Ishikawa (cell line): Measurements from ENCODE around the gene RIMBP2.

Experiments used
- CEBPB ChIP-seq: IDR thresholded peaks from 2 replicates; pipeline ENCODE4 v1.6.1; 2012
- EGR1 ChIP-seq: IDR thresholded peaks from 2 replicates; pipeline ENCODE4 v1.6.1; 2012
- EP300 ChIP-seq: IDR thresholded peaks from 2 replicates; pipeline ENCODE4 v1.6.1; 2012; ENCODE audit warnings: borderline replicate concordance
- FOXM1 ChIP-seq: IDR thresholded peaks from 2 replicates; pipeline ENCODE4 v1.6.1; 2012; ENCODE audit warnings: low read depth, borderline replicate concordance
- MAX ChIP-seq: IDR thresholded peaks from 2 replicates; pipeline ENCODE4 v1.6.1; 2012
- REST ChIP-seq: IDR thresholded peaks from 2 replicates; pipeline ENCODE4 v1.6.1; 2012; ENCODE audit warnings: low read depth, mild to moderate bottlenecking
- TAF1 ChIP-seq: IDR thresholded peaks from 2 replicates; pipeline ENCODE4 v1.6.1; 2012; ENCODE audit warnings: low read depth, mild to moderate bottlenecking
- TEAD4 ChIP-seq: IDR thresholded peaks from 2 replicates; pipeline ENCODE4 v1.6.1; 2012
- YY1 ChIP-seq: IDR thresholded peaks from 2 replicates; pipeline ENCODE4 v1.6.1; 2012; ENCODE audit warnings: low read depth

DNA sequence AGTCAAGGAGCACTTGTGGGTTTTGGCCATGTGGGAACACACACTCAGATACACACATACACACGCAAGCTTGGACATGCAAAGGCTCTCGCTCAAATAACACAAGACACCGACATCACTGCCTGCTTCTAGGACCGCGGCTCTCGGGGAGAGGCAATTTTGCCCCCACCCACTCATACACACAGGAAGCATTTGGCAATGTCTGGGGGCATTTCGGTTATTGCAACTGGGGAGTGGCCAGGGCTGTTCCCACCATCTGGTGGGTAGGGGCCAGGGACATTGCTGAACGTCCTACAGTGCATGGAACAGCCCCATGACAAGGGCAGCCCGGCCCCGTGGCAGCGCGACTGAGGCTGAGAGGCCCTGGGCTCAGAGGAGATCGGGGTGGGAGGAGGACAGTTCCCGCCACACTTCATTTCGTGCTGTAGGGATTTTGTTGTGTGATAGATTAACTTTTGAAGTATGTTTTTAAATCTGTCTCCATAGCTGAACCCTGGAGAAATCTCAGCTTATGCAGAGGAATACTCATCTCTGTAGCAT is 35.6 kb downstream of the RIMBP2 start:
- TF ChIP-seq REST (no peak), TEAD4 (no peak), EP300 (no peak), CEBPB (no peak), EGR1 (no peak), YY1 (no peak), MAX (no peak), FOXM1 (no peak), TAF1 (no peak)
